ENCODE measurements around the gene DCHS1. TPM values are rescaled to one million over a fixed set of nuclear protein-coding genes. Genes with fewer than 3 reads are reported as not detected.
A peak's percentile ranks its signal among the peaks of the same experiment; 100 is the strongest.
"Not testable (repeated sequence)": the region's sequence is repeated elsewhere in the genome, so short reads cannot be mapped to it uniquely, and the experiment has no call there.

The DCHS1 gene
- polyA plus RNA-seq, 1 experiment = 8.7 TPM

GRCh38 chr11:6694229-6694535, 38.6 kb upstream of the DCHS1 start:
- DNase-seq (ENCODE audit: low read depth, low spot score) = no peak
- Histone ChIP-seq H3K9me3 (ENCODE audit: control insufficient read depth, insufficient read depth, low read length) (peaks cover 3% of the 10 kb centered on the region; the same call in 1 of the 2 replicates), H3K27ac (ENCODE audit: low read depth, low read length) (no peak overlapping the region), H3K4me3 (ENCODE audit: low read depth, low read length) (no peak overlapping the region), H3K27me3 (ENCODE audit: control insufficient read depth, insufficient read depth, low read length) (no peaks in the 10 kb centered on the region)
- no peak for TF ChIP-seq CTCF (IDR thresholded peaks at IDR 0.05; ENCODE audit: low read depth, low read length)
- ChIA-PET POLR2A (interaction anchor here (0.6 kb wide), 1 partner anchor 55 kb away, joined by 4 read pairs; no protein-coding TSS in a partner anchor), CTCF (interaction anchor here (0.6 to 1.1 kb wide), 3 partner anchors 189 to 451 kb away, joined by 3 to 4 read pairs (median 3); no protein-coding TSS in a partner anchor)

- DNase-seq (ENCODE audit: low read depth, low spot score) = peak; percentile 38
- POLR2A ChIA-PET = interaction anchor here (0.6 kb wide), 1 partner anchor 54 kb away, joined by 4 read pairs; no protein-coding TSS in a partner anchor
- TF ChIP-seq CTCF (IDR thresholded peaks at IDR 0.05; ENCODE audit: low read depth, low read length) = no peak
- Histone ChIP-seq H3K27me3 (ENCODE audit: control insufficient read depth, insufficient read depth, low read length) (no peaks in the 10 kb centered on the region), H3K9me3 (ENCODE audit: control insufficient read depth, insufficient read depth, low read length) (peaks cover 3% of the 10 kb centered on the region; the same call in 1 of the 2 replicates), H3K4me3 (ENCODE audit: low read depth, low read length) (no peak overlapping the region), H3K27ac (ENCODE audit: low read depth, low read length) (no peak overlapping the region)
- CTCF ChIA-PET = interaction anchor here (0.6 to 1.1 kb wide), 2 partner anchors 189 to 330 kb away, joined by 3 read pairs; no protein-coding TSS in a partner anchor
These were observed 38.0 kb upstream of the DCHS1 start for GRCh38 chr11:6693342-6694228.

- Histone ChIP-seq H3K27ac (ENCODE audit: low read depth, low read length) (no peak overlapping the region), H3K27me3 (ENCODE audit: control insufficient read depth, insufficient read depth, low read length) (no peaks in the 10 kb centered on the region), H3K4me3 (ENCODE audit: low read depth, low read length) (no peak overlapping the region), H3K9me3 (ENCODE audit: control insufficient read depth, insufficient read depth, low read length) (peaks cover 3% of the 10 kb centered on the region; the same call in 1 of the 2 replicates)
- TF ChIP-seq CTCF (IDR thresholded peaks at IDR 0.05; ENCODE audit: low read depth, low read length) = no peak
- no peak for DNase-seq (ENCODE audit: low read depth, low spot score)
- ChIA-PET CTCF (interaction anchor here (1.5 kb wide), 1 partner anchor 8 kb away, joined by 16 read pairs; the partner anchor contains the start of gene MRPL17), POLR2A (no interaction called here)
These were observed 36.5 kb upstream of the DCHS1 start for GRCh38 chr11:6692128-6692527.

GRCh38 chr11:6690431-6691132, 35.0 kb upstream of the DCHS1 start:
- H3K9me3 ChIP-seq (ENCODE audit: control insufficient read depth, insufficient read depth, low read length); H3K27me3 ChIP-seq (ENCODE audit: control insufficient read depth, insufficient read depth, low read length); CTCF ChIA-PET; POLR2A ChIA-PET; DNase-seq (ENCODE audit: low read depth, low spot score); H3K4me3 ChIP-seq (ENCODE audit: low read depth, low read length); H3K27ac ChIP-seq (ENCODE audit: low read depth, low read length): not testable (repeated sequence)

- CTCF ChIA-PET = interaction anchor here (0.6 to 2.5 kb wide), 5 partner anchors 16 to 309 kb away, joined by 3 to 11 read pairs (median 5); no protein-coding TSS in a partner anchor
- no peak for TF ChIP-seq CTCF (IDR thresholded peaks at IDR 0.05; ENCODE audit: low read depth, low read length)
- DNase-seq (ENCODE audit: low read depth, low spot score) = no peak
- Histone ChIP-seq H3K27ac (ENCODE audit: low read depth, low read length) (no peak overlapping the region), H3K9me3 (ENCODE audit: control insufficient read depth, insufficient read depth, low read length) (peaks cover 3% of the 10 kb centered on the region; the same call in 1 of the 2 replicates), H3K4me3 (ENCODE audit: low read depth, low read length) (no peak overlapping the region), H3K27me3 (ENCODE audit: control insufficient read depth, insufficient read depth, low read length) (no peaks in the 10 kb centered on the region)
- POLR2A ChIA-PET = no interaction called here
These were observed 32.3 kb upstream of the DCHS1 start for GRCh38 chr11:6687876-6688275.

All from AG04450 (cell line).